Neural progenitor cell (in vitro differentiated cells): ENCODE measurements around the gene PLD4.
"Not testable (repeated sequence)": the region's sequence is repeated elsewhere in the genome, so short reads cannot be mapped to it uniquely, and the experiment has no call there.

Experiments used
- EZH2 ChIP-seq: fragments of 200-600 bp; sonication (generic); IDR thresholded peaks from 2 replicates; pipeline ENCODE4 v1.6.1; 2017; ENCODE audit warnings: antibody characterized with exemption, mild to moderate bottlenecking, moderate library complexity
- TF ChIP-seq, protein P1 (sequence below): fragments of 200-600 bp; sonication (generic); IDR thresholded peaks from 2 replicates; pipeline ENCODE4 v1.5.1; 2017; ENCODE audit warnings: antibody characterized with exemption, mild to moderate bottlenecking

DNA sequence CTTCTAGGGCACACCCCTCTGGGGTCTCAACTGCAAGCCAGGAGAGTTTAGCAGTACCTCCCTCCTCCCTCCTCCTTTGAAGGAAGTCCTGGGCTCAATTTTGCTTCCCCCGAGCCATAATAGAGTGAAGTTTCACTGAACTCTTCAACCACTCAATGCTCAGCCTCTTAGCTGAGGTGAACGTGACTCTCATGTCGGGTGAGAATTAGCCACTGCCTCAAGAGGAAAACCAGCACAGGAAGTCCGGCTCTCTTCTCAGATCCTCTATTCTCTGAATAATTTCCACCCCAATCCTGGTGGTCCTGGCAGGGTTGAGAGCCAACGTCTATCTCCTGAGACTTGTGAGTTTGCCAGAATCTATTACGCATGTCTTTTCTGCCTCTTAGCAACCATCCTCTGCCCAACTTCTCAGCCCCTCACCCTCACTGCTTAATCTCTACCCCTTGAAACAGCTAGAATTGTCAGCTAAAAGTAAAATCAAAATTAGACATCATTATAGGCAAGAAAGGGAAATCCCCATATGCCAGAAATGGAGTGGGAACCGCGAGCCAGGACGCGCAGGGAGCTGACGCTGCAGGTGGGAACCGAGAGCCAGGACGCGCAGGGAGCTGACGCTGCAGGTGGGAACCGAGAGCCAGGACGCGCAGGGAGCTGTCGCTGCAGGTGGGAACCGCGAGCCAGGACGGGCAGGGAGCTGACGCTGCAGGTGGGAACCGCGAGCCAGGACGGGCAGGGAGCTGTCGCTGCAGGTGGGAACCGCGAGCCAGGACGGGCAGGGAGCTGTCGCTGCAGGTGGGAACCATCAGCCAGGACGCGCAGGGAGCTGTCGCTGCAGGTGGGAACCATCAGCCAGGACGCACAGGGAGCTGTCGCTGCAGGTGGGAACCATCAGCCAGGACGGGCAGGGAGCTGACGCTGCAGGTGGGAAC lies 19.8 kb upstream of the PLD4 start:
- peak; percentile 57 for TF ChIP-seq EZH2
- TF ChIP-seq, protein P1, sequence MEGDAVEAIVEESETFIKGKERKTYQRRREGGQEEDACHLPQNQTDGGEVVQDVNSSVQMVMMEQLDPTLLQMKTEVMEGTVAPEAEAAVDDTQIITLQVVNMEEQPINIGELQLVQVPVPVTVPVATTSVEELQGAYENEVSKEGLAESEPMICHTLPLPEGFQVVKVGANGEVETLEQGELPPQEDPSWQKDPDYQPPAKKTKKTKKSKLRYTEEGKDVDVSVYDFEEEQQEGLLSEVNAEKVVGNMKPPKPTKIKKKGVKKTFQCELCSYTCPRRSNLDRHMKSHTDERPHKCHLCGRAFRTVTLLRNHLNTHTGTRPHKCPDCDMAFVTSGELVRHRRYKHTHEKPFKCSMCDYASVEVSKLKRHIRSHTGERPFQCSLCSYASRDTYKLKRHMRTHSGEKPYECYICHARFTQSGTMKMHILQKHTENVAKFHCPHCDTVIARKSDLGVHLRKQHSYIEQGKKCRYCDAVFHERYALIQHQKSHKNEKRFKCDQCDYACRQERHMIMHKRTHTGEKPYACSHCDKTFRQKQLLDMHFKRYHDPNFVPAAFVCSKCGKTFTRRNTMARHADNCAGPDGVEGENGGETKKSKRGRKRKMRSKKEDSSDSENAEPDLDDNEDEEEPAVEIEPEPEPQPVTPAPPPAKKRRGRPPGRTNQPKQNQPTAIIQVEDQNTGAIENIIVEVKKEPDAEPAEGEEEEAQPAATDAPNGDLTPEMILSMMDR: not testable (repeated sequence)
